WERI-Rb-1 (cell line): ENCODE measurements around the gene GBX1.
A peak's percentile ranks its signal among the peaks of the same experiment; 100 is the strongest.

Experiments
- DNase-seq: peaks from one replicate; pipeline ENCODE4 v3.0.0-alpha.2; 2020
- H3K27ac ChIP-seq: fragments of 250-450 bp; sonication (Bioruptor Pico); 2 replicates; pipeline ENCODE4 v1.5.1; 2020; ENCODE audit warnings: mild to moderate bottlenecking, moderate library complexity
- H3K27me3 ChIP-seq: fragments of 250-450 bp; sonication (Bioruptor Pico); 2 replicates; pipeline ENCODE4 v1.5.1; 2021; ENCODE audit warnings: mild to moderate bottlenecking, low read depth, moderate library complexity; ENCODE audit not compliant: insufficient read depth, severe bottlenecking
- H3K36me3 ChIP-seq: fragments of 250-450 bp; sonication (Bioruptor Pico); 2 replicates; pipeline ENCODE4 v1.5.1; 2020; ENCODE audit warnings: mild to moderate bottlenecking, moderate library complexity
- H3K4me3 ChIP-seq: 2 replicates; pipeline ENCODE4 v1.5.1; 2011; ENCODE audit warnings: low read depth, mild to moderate bottlenecking, control low read depth, low read length
- H3K9me3 ChIP-seq: fragments of 250-450 bp; sonication (Bioruptor Pico); 2 replicates; pipeline ENCODE4 v1.5.1; 2021; ENCODE audit warnings: mild to moderate bottlenecking, moderate library complexity; ENCODE audit not compliant: severe bottlenecking
- TF ChIP-seq, protein P1 (sequence below): IDR thresholded peaks from 2 replicates; pipeline ENCODE4 v1.5.1; 2011; ENCODE audit warnings: low read depth, mild to moderate bottlenecking, control low read depth, inconsistent platforms, low read length

The GBX1 gene

GRCh38 chr7:151123822-151124464, 43.6 kb downstream of the GBX1 start:
- no peak overlapping the region for H3K4me3 ChIP-seq
- peaks cover 72% of the 10 kb centered on the region for H3K36me3 ChIP-seq
- H3K27ac ChIP-seq: no peak overlapping the region; the same call in 1 of the 2 replicates
- H3K27me3 ChIP-seq: no peaks in the 10 kb centered on the region
- TF ChIP-seq, protein P1, sequence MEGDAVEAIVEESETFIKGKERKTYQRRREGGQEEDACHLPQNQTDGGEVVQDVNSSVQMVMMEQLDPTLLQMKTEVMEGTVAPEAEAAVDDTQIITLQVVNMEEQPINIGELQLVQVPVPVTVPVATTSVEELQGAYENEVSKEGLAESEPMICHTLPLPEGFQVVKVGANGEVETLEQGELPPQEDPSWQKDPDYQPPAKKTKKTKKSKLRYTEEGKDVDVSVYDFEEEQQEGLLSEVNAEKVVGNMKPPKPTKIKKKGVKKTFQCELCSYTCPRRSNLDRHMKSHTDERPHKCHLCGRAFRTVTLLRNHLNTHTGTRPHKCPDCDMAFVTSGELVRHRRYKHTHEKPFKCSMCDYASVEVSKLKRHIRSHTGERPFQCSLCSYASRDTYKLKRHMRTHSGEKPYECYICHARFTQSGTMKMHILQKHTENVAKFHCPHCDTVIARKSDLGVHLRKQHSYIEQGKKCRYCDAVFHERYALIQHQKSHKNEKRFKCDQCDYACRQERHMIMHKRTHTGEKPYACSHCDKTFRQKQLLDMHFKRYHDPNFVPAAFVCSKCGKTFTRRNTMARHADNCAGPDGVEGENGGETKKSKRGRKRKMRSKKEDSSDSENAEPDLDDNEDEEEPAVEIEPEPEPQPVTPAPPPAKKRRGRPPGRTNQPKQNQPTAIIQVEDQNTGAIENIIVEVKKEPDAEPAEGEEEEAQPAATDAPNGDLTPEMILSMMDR: peak; percentile 99
- H3K9me3 ChIP-seq: no peaks in the 10 kb centered on the region
- peak; percentile 82 for DNase-seq

DNA sequence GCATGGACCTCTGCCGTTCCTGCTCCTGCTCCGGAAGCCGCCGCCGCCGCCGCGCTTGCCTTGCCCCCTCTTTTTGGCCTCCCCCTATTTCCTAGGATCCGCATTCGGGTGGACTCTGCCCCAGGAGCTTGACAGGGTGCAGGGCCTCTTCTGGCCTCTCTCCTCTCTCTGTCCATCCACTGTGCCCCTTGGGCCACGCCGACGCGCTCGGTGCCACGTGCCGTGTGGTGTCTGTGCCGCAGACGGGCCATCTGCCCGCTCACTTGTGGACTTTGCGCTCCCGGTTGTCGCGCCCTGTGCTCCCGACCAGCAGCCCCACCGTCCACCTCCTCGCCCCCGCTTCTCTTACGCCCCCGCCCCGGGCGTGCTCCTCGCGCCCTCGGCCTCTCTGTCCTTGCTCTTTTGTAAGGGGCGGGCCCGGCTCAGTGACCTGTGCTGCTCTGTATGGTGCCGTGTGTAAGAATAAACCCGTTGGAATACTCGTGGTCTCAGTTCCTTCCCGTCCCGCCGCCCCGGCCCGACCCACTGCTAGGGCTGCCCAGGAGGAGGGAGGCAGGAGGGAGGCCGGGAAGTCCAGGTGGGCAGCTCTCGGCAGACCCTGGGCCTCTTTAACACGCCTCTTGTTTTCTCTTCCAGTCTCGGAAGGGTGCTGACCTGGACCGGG, 44.2 kb downstream of the GBX1 start:
- H3K36me3 ChIP-seq: peaks cover 72% of the 10 kb centered on the region
- no peak for DNase-seq

GRCh38 chr7:151122796-151123157, 44.7 kb downstream of the GBX1 start:
- H3K27me3 ChIP-seq: no peaks in the 10 kb centered on the region
- no peak overlapping the region for H3K4me3 ChIP-seq
- DNase-seq: no peak
- TF ChIP-seq, protein P1: no peak
- no peaks in the 10 kb centered on the region for H3K9me3 ChIP-seq
- H3K36me3 ChIP-seq: peaks cover 72% of the 10 kb centered on the region
- no peak overlapping the region for H3K27ac ChIP-seq

More for the DNA sequence above, 44.2 kb downstream of the GBX1 start:
- TF ChIP-seq, protein P1: no peak
- Histone ChIP-seq H3K4me3 (no peak overlapping the region), H3K27ac (no peak overlapping the region), H3K9me3 (no peaks in the 10 kb centered on the region), H3K27me3 (no peaks in the 10 kb centered on the region)

GRCh38 chr7:151122276-151122675, 45.2 kb downstream of the GBX1 start:
- Histone ChIP-seq H3K9me3 (no peaks in the 10 kb centered on the region), H3K36me3 (peaks cover 72% of the 10 kb centered on the region), H3K27me3 (no peaks in the 10 kb centered on the region), H3K27ac (no peak overlapping the region), H3K4me3 (no peak overlapping the region)
- TF ChIP-seq, protein P1: no peak
- no peak for DNase-seq

DNA sequence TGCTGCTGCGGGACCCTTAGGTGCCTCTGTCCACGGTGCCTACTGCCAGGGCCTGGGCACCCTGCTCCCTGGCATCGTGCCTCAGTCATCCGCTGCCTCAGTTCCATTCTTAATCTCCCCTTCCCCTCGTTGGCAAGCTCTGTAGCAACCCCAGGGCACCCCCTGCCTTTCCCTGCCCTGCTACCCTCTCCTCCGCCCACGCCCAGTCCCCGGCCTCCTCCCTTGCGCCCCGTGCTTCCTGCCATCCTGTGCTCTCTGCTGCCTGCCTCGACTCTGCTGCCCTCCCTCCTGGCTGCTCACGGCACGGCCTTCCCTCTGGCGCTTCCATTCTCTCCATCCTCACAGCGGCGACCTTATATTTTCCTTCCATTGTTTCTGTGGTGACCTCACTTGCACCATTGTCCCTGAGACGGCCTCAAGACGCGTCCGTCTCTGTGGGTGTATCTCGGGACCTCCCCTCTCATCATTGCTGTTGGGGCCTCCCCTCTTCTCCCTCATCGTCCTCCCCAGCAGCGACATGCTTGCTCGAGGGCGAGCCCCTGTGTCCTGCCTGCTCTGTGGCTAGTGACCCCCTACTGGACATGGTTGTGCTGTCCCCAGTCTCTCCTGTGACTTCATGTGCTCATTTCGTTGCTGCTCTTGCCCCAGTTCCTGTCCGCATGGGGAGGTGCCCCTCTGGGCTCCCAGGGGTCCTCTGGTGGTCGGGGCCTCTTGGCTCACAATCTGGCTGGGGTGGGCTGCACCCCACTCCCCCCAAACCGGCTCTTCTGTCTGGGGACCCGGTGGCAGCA, 45.9 kb downstream of the GBX1 start:
- peaks cover 73% of the 10 kb centered on the region for H3K36me3 ChIP-seq

More for the DNA sequence above, 45.9 kb downstream of the GBX1 start:
- Histone ChIP-seq H3K4me3 (no peak overlapping the region), H3K27ac (no peak overlapping the region), H3K27me3 (no peaks in the 10 kb centered on the region), H3K9me3 (no peaks in the 10 kb centered on the region)
- TF ChIP-seq, protein P1: no peak
- no peak for DNase-seq
